ENCODE measurements around the gene ADAM22.

ADAM22 gene

GRCh38 chr7:88176190-88176589 is 242.1 kb downstream of the ADAM22 start:
- DNase-seq, result no peak

GRCh38 chr7:88183051-88183450 is 249.0 kb downstream of the ADAM22 start:
- DNase-seq, result no peak

GRCh38 chr7:88184848-88185304 is 250.8 kb downstream of the ADAM22 start:
- peak; percentile 91 for DNase-seq

GRCh38 chr7:88185650-88186049 is 251.6 kb downstream of the ADAM22 start:
- no peak for DNase-seq

- DNase-seq, result no peak
Measured at GRCh38 chr7:88191911-88192310, 257.9 kb downstream of the ADAM22 start.

- no peak for DNase-seq
Measured at GRCh38 chr7:88200261-88200660, 266.2 kb downstream of the ADAM22 start.

- no peak for DNase-seq
Measured at GRCh38 chr7:88200789-88201188, 266.7 kb downstream of the ADAM22 start.

- no peak for DNase-seq
Measured at GRCh38 chr7:88201305-88201704, 267.3 kb downstream of the ADAM22 start.

GRCh38 chr7:88202278-88202677 is 268.2 kb downstream of the ADAM22 start:
- no peak for DNase-seq

- DNase-seq, result no peak
Measured at GRCh38 chr7:88202799-88203198, 268.7 kb downstream of the ADAM22 start.

- DNase-seq, result no peak
Measured at GRCh38 chr7:88203401-88203800, 269.4 kb downstream of the ADAM22 start.

- DNase-seq, result no peak
Measured at GRCh38 chr7:88204525-88205110, 270.6 kb downstream of the ADAM22 start.

GRCh38 chr7:88205179-88205578 is 271.1 kb downstream of the ADAM22 start:
- DNase-seq, result no peak

- no peak for DNase-seq
Measured at GRCh38 chr7:88206254-88206653, 272.2 kb downstream of the ADAM22 start.

- DNase-seq, result no peak
Measured at GRCh38 chr7:88208521-88208920, 274.5 kb downstream of the ADAM22 start.

GRCh38 chr7:88212918-88213317 is 278.9 kb downstream of the ADAM22 start:
- DNase-seq, result no peak

GRCh38 chr7:88214456-88214855 is 280.4 kb downstream of the ADAM22 start:
- DNase-seq, result no peak

GRCh38 chr7:88215295-88215694 is 281.2 kb downstream of the ADAM22 start:
- no peak for DNase-seq

GRCh38 chr7:88216276-88216675 is 282.2 kb downstream of the ADAM22 start:
- DNase-seq, result no peak

GRCh38 chr7:88217675-88218428 is 283.8 kb downstream of the ADAM22 start:
- no peak for DNase-seq

GRCh38 chr7:88218429-88218745 is 284.3 kb downstream of the ADAM22 start:
- DNase-seq, result no peak

- peak; percentile 72 for DNase-seq
Measured at GRCh38 chr7:88218836-88219605, 285.0 kb downstream of the ADAM22 start.

GRCh38 chr7:88219781-88220747 is 286.0 kb downstream of the ADAM22 start, which contains the start of gene SRI:
TSS of gene SRI (minus strand) at chr7:88220038. CDS start at chr7:88220026, 12 bp downstream.
- DNase-seq, result peak; percentile 93

Data from islet precursor cell (in vitro differentiated cells).